A673 (cell line): ENCODE measurements around the gene PYGO2.

ENCODE experiments used
- EZH2 ChIP-seq: fragments of 200-600 bp; sonication (generic); IDR thresholded peaks from 2 replicates; pipeline ENCODE4 v1.6.1; 2017; ENCODE audit warnings: borderline replicate concordance, low read depth, mild to moderate bottlenecking, mixed read lengths, antibody characterized with exemption, low read length; ENCODE audit not compliant: poor library complexity, severe bottlenecking
- TF ChIP-seq, protein P1 (sequence below): fragments of 300-800, 200-600 bp; sonication (generic); conservative IDR thresholded peaks from 2 replicates; pipeline ENCODE4 v1.5.1; 2017; ENCODE audit warnings: low read depth, mild to moderate bottlenecking, antibody characterized with exemption, low read length, moderate library complexity, mixed read lengths

DNA sequence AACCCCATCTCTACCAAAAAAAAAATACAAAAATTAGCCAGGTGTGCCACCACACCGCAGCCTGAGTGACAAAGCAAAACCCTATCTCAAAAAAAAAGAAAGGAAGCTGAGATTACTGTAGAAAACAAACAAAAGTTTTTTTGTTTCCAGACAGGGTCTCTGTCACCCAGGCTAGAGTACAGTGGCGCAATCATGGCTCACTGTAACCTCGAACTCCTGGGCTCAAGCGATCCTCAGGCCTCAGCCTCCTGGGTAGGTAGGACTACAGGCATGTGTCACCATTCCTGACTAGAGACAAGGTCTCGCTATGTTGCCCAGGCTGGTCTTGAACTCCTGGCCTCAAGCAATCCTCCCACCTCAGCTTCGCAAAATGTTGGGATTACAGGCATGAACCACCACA lies 2.8 kb upstream of the PYGO2 start:
- TF ChIP-seq, protein P1, sequence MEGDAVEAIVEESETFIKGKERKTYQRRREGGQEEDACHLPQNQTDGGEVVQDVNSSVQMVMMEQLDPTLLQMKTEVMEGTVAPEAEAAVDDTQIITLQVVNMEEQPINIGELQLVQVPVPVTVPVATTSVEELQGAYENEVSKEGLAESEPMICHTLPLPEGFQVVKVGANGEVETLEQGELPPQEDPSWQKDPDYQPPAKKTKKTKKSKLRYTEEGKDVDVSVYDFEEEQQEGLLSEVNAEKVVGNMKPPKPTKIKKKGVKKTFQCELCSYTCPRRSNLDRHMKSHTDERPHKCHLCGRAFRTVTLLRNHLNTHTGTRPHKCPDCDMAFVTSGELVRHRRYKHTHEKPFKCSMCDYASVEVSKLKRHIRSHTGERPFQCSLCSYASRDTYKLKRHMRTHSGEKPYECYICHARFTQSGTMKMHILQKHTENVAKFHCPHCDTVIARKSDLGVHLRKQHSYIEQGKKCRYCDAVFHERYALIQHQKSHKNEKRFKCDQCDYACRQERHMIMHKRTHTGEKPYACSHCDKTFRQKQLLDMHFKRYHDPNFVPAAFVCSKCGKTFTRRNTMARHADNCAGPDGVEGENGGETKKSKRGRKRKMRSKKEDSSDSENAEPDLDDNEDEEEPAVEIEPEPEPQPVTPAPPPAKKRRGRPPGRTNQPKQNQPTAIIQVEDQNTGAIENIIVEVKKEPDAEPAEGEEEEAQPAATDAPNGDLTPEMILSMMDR = no peak
- TF ChIP-seq EZH2 = no peak
